Natural killer cell (primary cell): ENCODE data around the gene CUL3. TPM values are rescaled to one million over a fixed set of nuclear protein-coding genes. Genes with fewer than 3 reads are reported as not detected.

ENCODE experiments used
- ATAC-seq, 3 donors: fragments of 150-1000 bp in 2 of 3; fragments of 200-7000 bp in 1 of 3; cut with Tn5 transposase; 1 replicate in 1 of 3; 2 replicates in 2 of 3; pipeline ENCODE4 v1.10.0; 2021; ENCODE audit warnings: mild to moderate bottlenecking in 2 of 3, moderate library complexity in 2 of 3
- DNase-seq, 2 donors: peaks; one replicate each; pipeline versions ENCODE4 v3.0.0 to v3.0.0-alpha.2; 2013 to 2021; ENCODE audit warnings: mixed read lengths in 1 of 2
- H3K27ac ChIP-seq: one replicate; pipeline ENCODE4 v1.5.1; 2013; ENCODE audit warnings: mild to moderate bottlenecking, low read length
- H3K27me3 ChIP-seq: one replicate; pipeline ENCODE4 v1.6.1; 2013; ENCODE audit warnings: low read length; ENCODE audit not compliant: control insufficient read depth, insufficient read depth
- H3K36me3 ChIP-seq: one replicate; pipeline ENCODE4 v1.6.1; 2013; ENCODE audit warnings: low read length; ENCODE audit not compliant: control insufficient read depth, insufficient read depth
- H3K4me1 ChIP-seq: one replicate; pipeline ENCODE4 v1.6.1; 2013; ENCODE audit warnings: low read length; ENCODE audit not compliant: control insufficient read depth, insufficient read depth
- H3K4me3 ChIP-seq: one replicate; pipeline ENCODE4 v1.5.1; 2013; ENCODE audit warnings: low read length
- H3K9me3 ChIP-seq: one replicate; pipeline ENCODE4 v1.6.1; 2013; ENCODE audit warnings: low read length; ENCODE audit not compliant: control insufficient read depth, insufficient read depth
- H3K27ac Mint-ChIP-seq, 2 donors: one replicate each; pipeline ENCODE4 v1.8.0; 2022; ENCODE audit warnings: mild to moderate bottlenecking in 2 of 2, mixed read lengths in 2 of 2, moderate library complexity in 1 of 2
- H3K27me3 Mint-ChIP-seq, 2 donors: one replicate each; pipeline ENCODE4 v1.8.0; 2022; ENCODE audit warnings: low read depth in 2 of 2, mixed read lengths in 2 of 2
- H3K36me3 Mint-ChIP-seq: one replicate; pipeline ENCODE4 v1.8.0; 2022; ENCODE audit warnings: mixed read lengths
- H3K4me1 Mint-ChIP-seq, 2 donors: one replicate each; pipeline ENCODE4 v1.8.0; 2022; ENCODE audit warnings: mixed read lengths in 2 of 2
- H3K4me3 Mint-ChIP-seq: one replicate; pipeline ENCODE4 v1.8.0; 2022; ENCODE audit warnings: mild to moderate bottlenecking, moderate library complexity, mixed read lengths
- H3K9me3 Mint-ChIP-seq, 2 donors: one replicate each; pipeline ENCODE4 v1.8.0; 2022; ENCODE audit warnings: mixed read lengths in 2 of 2
- CTCF ChIP-seq: fragments of 200-600 bp; IDR thresholded peaks from one replicate; pipeline ENCODE4 v1.8.0; 2022; ENCODE audit warnings: antibody characterized with exemption
- WGBS: methylation state at CpG from one replicate; pipeline ENCODE4 v1.1.7; 2013; ENCODE audit warnings: missing lambda C conversion rate; ENCODE audit not compliant: insufficient coverage; 5-methylcytosine and 5-hydroxymethylcytosine counted together
- intact Hi-C: fragments of 100-400 bp; cut with micrococcal nuclease; formaldehyde crosslinking; loops from one replicate; pipeline ENCODE4 v1.14.2; 2022
- total RNA-seq, 4 donors: library from RNA; stranded (reverse); fragments of 120-200 nt in 1 of 4; gene quantifications; one replicate each; pipeline versions ENCODE4 v1.2.3 to v1.2.4, GENCODE V29; 2013 to 2022

The CUL3 gene
- total RNA-seq, 3 donors from 2014 or later (not counting 1 experiment from before 2014, with no cell fraction given), result 102 to 125 (median 115) TPM

- Mint-ChIP-seq H3K36me3 (no peaks in the 10 kb centered on the region), H3K27ac (no peak overlapping the region), H3K27me3 (peaks cover 21 to 29% of the 10 kb centered on the region in 2 donors), H3K4me1 (peaks cover 0 to 8% of the 10 kb centered on the region in 2 donors), H3K9me3 (no peaks in the 10 kb centered on the region), H3K4me3 (no peak overlapping the region)
- WGBS, result 78% methylated on average over 1 of the region's 1 CpG
- no peak for DNase-seq
- Histone ChIP-seq H3K27ac (no peak overlapping the region), H3K36me3 (no peaks in the 10 kb centered on the region), H3K4me1 (no peaks in the 10 kb centered on the region), H3K4me3 (no peak overlapping the region), H3K9me3 (no peaks in the 10 kb centered on the region), H3K27me3 (no peaks in the 10 kb centered on the region)
- no peak for ATAC-seq
- intact Hi-C loops, result no loop called here
- TF ChIP-seq CTCF, result no peak
Observed at GRCh38 chr2:224436634-224437033, 148.5 kb downstream of the CUL3 start.

GRCh38 chr2:224434618-224435017 is 150.5 kb downstream of the CUL3 start:
- no peaks in the 10 kb centered on the region for H3K36me3 ChIP-seq
- Mint-ChIP-seq H3K4me3 (no peak overlapping the region), H3K9me3 (no peaks in the 10 kb centered on the region), H3K27ac (no peak overlapping the region), H3K36me3 (no peaks in the 10 kb centered on the region), H3K27me3 (peaks cover 9 to 12% of the 10 kb centered on the region in 2 donors), H3K4me1 (peaks cover 0 to 9% of the 10 kb centered on the region in 2 donors)
- no peak overlapping the region for H3K27ac ChIP-seq
- no peak overlapping the region for H3K4me3 ChIP-seq
- no peaks in the 10 kb centered on the region for H3K4me1 ChIP-seq
- no peak for ATAC-seq
- no peaks in the 10 kb centered on the region for H3K27me3 ChIP-seq
- WGBS, result 87% methylated on average over 4 of the region's 4 CpGs
- H3K9me3 ChIP-seq, result no peaks in the 10 kb centered on the region
- TF ChIP-seq CTCF, result no peak
- DNase-seq, result no peak
- intact Hi-C loops, result no loop called here

DNA sequence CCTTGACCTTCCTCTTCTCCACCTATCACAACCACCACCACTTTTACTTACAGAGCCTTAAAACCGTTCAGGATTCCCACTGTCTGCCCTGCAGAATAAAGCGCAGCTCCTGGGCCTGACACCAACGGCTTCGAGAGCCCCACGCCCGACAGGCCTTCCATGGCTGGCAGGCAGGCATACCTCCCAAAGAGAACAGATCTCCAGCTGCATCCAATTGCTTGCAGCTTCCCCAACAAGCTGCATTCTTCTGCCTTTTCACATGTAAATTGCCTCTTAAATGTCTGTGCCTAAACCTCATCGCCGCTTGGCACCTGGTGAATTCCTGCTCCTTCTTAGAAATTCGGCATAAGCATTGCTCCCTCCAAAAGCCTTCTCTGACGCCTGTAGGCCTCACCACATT is 151.7 kb downstream of the CUL3 start:
- Mint-ChIP-seq H3K27me3 (peaks cover 7 to 10% of the 10 kb centered on the region in 2 donors), H3K9me3 (no peaks in the 10 kb centered on the region), H3K36me3 (no peaks in the 10 kb centered on the region), H3K4me1 (peaks cover 0 to 14% of the 10 kb centered on the region in 2 donors), H3K4me3 (no peak overlapping the region), H3K27ac (no peak overlapping the region)
- Histone ChIP-seq H3K4me3 (no peak overlapping the region), H3K27me3 (no peaks in the 10 kb centered on the region), H3K27ac (no peak overlapping the region), H3K36me3 (no peaks in the 10 kb centered on the region), H3K4me1 (no peaks in the 10 kb centered on the region), H3K9me3 (no peaks in the 10 kb centered on the region)
- WGBS, result 95% methylated on average over 10 of the region's 10 CpGs
- ATAC-seq (no peak), DNase-seq (no peak)
- TF ChIP-seq CTCF, result no peak
- intact Hi-C loops, result no loop called here

- peaks cover 0 to 14% of the 10 kb centered on the region in 2 donors for H3K4me1 Mint-ChIP-seq
- no peaks in the 10 kb centered on the region for H3K36me3 ChIP-seq
- intact Hi-C loops, result no loop called here
- no peaks in the 10 kb centered on the region for H3K9me3 Mint-ChIP-seq
- H3K4me3 ChIP-seq, result no peak overlapping the region
- H3K27ac Mint-ChIP-seq, result no peak overlapping the region
- no peaks in the 10 kb centered on the region for H3K36me3 Mint-ChIP-seq
- H3K4me3 Mint-ChIP-seq, result no peak overlapping the region
- no peak overlapping the region for H3K27ac ChIP-seq
- 83% methylated on average over 6 of the region's 6 CpGs for WGBS
- H3K27me3 ChIP-seq, result no peaks in the 10 kb centered on the region
- peaks cover 7 to 9% of the 10 kb centered on the region in 2 donors for H3K27me3 Mint-ChIP-seq
- TF ChIP-seq CTCF, result no peak
- H3K9me3 ChIP-seq, result no peaks in the 10 kb centered on the region
- no peaks in the 10 kb centered on the region for H3K4me1 ChIP-seq
- ATAC-seq (no peak), DNase-seq (no peak)
Observed at GRCh38 chr2:224432003-224432579, 153.1 kb downstream of the CUL3 start.
